ENCODE measurements around the gene PTPRN2. TPM values are rescaled to one million over a fixed set of nuclear protein-coding genes. Genes with fewer than 3 reads are reported as not detected.

PTPRN2 gene
- total and polyA plus RNA-seq, 2 of the 8 experiments (the other 6 are each of a cell fraction or from before 2014, with no cell fraction given) = 2.6 to 4.5 TPM

DNA sequence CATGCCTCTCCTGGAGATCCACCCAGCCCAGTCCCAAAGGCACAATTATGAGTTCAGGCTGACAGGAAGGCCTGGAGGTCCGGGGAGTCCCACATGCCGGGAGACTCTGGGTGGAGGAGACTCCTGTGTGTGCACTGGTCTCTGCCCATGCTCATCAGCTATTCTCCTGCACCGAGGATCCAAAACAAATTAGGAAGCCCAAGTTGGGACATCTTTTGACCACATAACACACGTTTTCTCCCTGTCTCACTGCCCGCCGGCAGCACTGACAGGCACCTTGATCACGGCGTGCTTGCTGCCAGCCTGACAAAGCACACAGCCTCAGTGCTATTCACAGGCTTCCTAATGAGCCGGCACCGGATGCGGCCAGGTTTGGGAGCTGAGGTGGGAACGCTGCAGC, 412.7 kb downstream of the PTPRN2 start:
- H3K27me3 ChIP-seq (replicated peaks in 1 of 4; ENCODE audit: control insufficient read depth in 3 of 4, extremely low read depth in 1 of 4, insufficient read depth in 3 of 4, low read length in 3 of 4) = no peaks in the 10 kb centered on the region
- no peak overlapping the region for H3K27ac ChIP-seq (ENCODE audit: low read depth, low read length)
- H4K91ac ChIP-seq (replicated peaks; ENCODE audit: insufficient read length, low read length) = no peak overlapping the region
- H3K79me2 ChIP-seq (ENCODE audit: control insufficient read depth in 1 of 2, insufficient read depth in 2 of 2, low read length in 2 of 2) = no peaks in the 10 kb centered on the region
- H2BK5ac ChIP-seq (ENCODE audit: low read depth, low read length) = no peak overlapping the region
- CTCF ChIA-PET (ENCODE audit: partially characterized antibody) = interaction anchor here (1.8 kb wide), 1 partner anchor 15 kb away, joined by 4 read pairs; no protein-coding TSS in a partner anchor
- peaks cover 48 to 58% of the 10 kb centered on the region in 2 experiments for H3K9me3 ChIP-seq (ENCODE audit: insufficient read depth in 2 of 2, low read depth in 1 of 2, low read length in 1 of 2)
- H2BK20ac ChIP-seq (ENCODE audit: low read length) = no peak overlapping the region
- H3K4me1 ChIP-seq (replicated peaks in 1 of 4; ENCODE audit: control insufficient read depth in 3 of 4, insufficient read depth in 4 of 4, low read length in 3 of 4) = no peaks in the 10 kb centered on the region
- H3K56ac ChIP-seq (replicated peaks; ENCODE audit: insufficient read length, low read depth, low read length) = no peak overlapping the region
- no peak overlapping the region for H2BK15ac ChIP-seq (ENCODE audit: low read length)
- POLR2A ChIA-PET (ENCODE audit: partially characterized antibody) = no interaction called here
- H3K23ac ChIP-seq (ENCODE audit: insufficient read length) = no peak overlapping the region
- no peaks in the 10 kb centered on the region for H3K79me1 ChIP-seq (ENCODE audit: low read depth, low read length)
- H2AFZ ChIP-seq (ENCODE audit: low read length) = no peak overlapping the region
- H3K18ac ChIP-seq (ENCODE audit: extremely low read depth, low read length) = no peak overlapping the region
- 92% methylated on average over 11 of the region's 12 CpGs; no CpG with 5 or more reads in 1 of the 2 experiments for WGBS, 2 experiments (ENCODE audit: extremely low coverage in 1 of 2, insufficient coverage in 1 of 2, insufficient read length in 1 of 2, insufficient replicate concordance in 2 of 2, low coverage in 1 of 2, low lambda C conversion rate in 2 of 2, missing lambda C conversion rate in 1 of 2)
- no peak overlapping the region for H4K5ac ChIP-seq (ENCODE audit: insufficient read length, low read depth, low read length)
- DNase-seq (ENCODE audit: low read depth in 1 of 2, low spot score in 2 of 2) (no peak), FAIRE-seq (no peak)
- no peak overlapping the region for H4K8ac ChIP-seq (ENCODE audit: extremely low read depth, insufficient read depth, low read length)
- no peak overlapping the region for H3K4me2 ChIP-seq (ENCODE audit: insufficient read depth in 1 of 2, low read depth in 2 of 2, low read length in 2 of 2)
- no peak overlapping the region for H2BK120ac ChIP-seq (replicated peaks; ENCODE audit: low read depth, low read length)
- no peak overlapping the region for H2BK12ac ChIP-seq (ENCODE audit: low read depth, low read length)
- no peaks in the 10 kb centered on the region for H4K20me1 ChIP-seq (replicated peaks in 1 of 2; ENCODE audit: control insufficient read depth in 1 of 2, insufficient read depth in 2 of 2, low read length in 2 of 2)
- H3K9ac ChIP-seq (replicated peaks in 1 of 4; ENCODE audit: extremely low read depth in 1 of 4, low read depth in 3 of 4, low read length in 3 of 4) = no peak overlapping the region
- no peak overlapping the region for H2AK5ac ChIP-seq (ENCODE audit: low read depth, low read length)
- peaks cover 11% of the 10 kb centered on the region; the same call in 1 of the 2 replicates for H3K23me2 ChIP-seq (ENCODE audit: low read depth, low read length)
- H3K4me3 ChIP-seq (ENCODE audit: extremely low read depth in 1 of 4, insufficient read depth in 2 of 4, low read depth in 3 of 4, low read length in 4 of 4) = no peak overlapping the region; a peak in 1 of 8 replicates
- H3K4ac ChIP-seq (replicated peaks; ENCODE audit: insufficient read length, low read depth, low read length) = no peak overlapping the region
- no peaks in the 10 kb centered on the region for H3K36me3 ChIP-seq (ENCODE audit: control insufficient read depth in 2 of 4, insufficient read depth in 4 of 4, low read length in 3 of 4)
- H3K14ac ChIP-seq (ENCODE audit: insufficient read length) = no peak overlapping the region
- TF ChIP-seq CHD1 (IDR thresholded peaks at IDR 0.05; ENCODE audit: low read depth, low read length) = no peak
- no peak for TF ChIP-seq CBX5 (IDR thresholded peaks at IDR 0.05; ENCODE audit: low read depth, low read length)
- TF ChIP-seq EP300 (IDR thresholded peaks at IDR 0.05; ENCODE audit: borderline replicate concordance in 1 of 2, low read depth in 2 of 2, low read length in 2 of 2) = no peak
- no peak for TF ChIP-seq BRCA1 (IDR thresholded peaks at IDR 0.05; ENCODE audit: low read depth, low read length)
- no peak for TF ChIP-seq CBX8 (IDR thresholded peaks at IDR 0.05; ENCODE audit: borderline replicate concordance, low read depth, low read length)
- TF ChIP-seq SIN3A (conservative IDR thresholded peaks at IDR 0.05 in 1 of 2, IDR thresholded peaks at IDR 0.05 in 1 of 2; ENCODE audit: low read depth in 1 of 2, low read length in 2 of 2) = no peak
- no peak for TF ChIP-seq EGR1 (IDR thresholded peaks at IDR 0.05; ENCODE audit: borderline replicate concordance, low read depth, low read length)
- no peak for TF ChIP-seq SRF (IDR thresholded peaks at IDR 0.05; ENCODE audit: low read depth, low read length)

All from H1 (cell line).